HG02852 (cell line): Measurements from ENCODE around the gene RAB8A.
"Not testable (repeated sequence)": the region's sequence is repeated elsewhere in the genome, so short reads cannot be mapped to it uniquely, and the experiment has no call there.

Source experiments
- ATAC-seq: cut with Tn5 transposase; IDR thresholded peaks from one replicate; pipeline ENCODE4 v1.9.1; 2021; ENCODE audit warnings: mild to moderate bottlenecking, moderate library complexity; ENCODE audit not compliant: unreplicated experiment

RAB8A gene

GRCh38 chr19:16167055-16167454, 55.4 kb downstream of the RAB8A start:
- ATAC-seq = no peak

DNA sequence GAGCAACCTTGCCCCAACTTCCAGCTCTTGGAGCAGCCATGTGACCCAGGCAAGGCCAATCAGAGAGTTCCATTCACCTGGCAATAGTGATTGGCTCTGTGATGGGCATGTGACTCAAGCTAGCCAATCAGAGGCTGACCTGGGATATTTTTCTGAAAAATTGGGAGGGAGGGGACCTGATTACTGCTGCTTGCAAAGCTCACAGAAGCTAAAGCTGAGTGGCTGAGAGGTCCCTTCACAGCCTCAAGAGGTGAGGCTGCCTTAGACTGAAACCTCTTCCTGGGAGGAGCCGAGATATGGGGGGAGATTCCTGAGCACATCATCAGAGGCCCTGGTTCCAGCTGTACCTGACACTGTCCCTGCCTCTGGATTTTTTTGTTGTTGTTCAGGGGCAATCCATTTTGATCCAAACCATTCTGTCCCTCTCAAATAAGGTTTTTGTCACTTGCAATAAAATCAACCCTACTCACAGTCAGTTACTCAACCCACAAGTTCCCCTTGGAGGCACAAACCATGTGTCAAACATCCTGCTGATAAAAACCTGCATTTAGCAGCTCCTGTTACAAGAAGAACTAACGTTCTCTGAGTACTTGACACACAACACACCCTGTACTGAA, 56.9 kb downstream of the RAB8A start:
- no peak for ATAC-seq

- ATAC-seq = no peak
These were observed 58.4 kb downstream of the RAB8A start for GRCh38 chr19:16170134-16170533.

DNA sequence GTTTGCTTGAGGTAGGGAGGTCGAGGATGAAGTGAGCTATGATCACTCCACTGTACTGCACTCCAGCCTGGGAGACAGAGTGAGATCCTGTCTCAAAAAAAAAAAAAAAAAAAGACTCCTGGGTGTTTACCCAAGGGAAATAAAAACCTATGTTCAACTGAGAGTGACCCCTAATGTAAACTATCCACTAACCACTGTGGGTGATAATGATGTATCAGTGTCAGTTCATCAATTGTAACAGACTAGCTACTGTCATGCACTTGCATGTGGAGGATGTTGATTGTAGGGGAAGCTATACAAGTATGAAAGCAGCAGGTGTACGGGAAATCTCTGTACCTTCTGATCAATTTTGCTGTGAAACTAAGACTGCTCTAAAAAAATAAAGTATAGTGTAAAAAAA, 64.3 kb downstream of the RAB8A start:
- no peak for ATAC-seq

- not testable (repeated sequence) for ATAC-seq
These were observed 67.2 kb downstream of the RAB8A start for GRCh38 chr19:16178866-16179265.

DNA sequence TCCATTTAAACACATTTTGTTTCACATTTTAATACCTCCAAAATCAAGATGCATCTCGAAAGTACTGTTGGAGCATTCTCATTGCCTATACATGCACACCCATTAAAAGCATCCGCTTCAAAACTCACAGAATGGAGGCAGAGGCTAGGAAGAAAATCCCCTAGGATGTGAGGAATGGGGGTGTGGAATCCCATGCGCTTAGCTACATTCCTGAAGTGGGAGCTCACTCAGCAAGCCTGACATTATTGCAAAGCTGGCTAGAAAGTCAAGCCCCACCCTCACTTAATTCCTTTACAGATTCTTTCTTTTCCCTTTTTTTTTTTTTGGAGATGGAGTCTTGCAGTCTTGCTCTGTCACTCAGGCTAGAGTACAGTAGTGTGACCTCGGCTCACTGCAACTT, 68.9 kb downstream of the RAB8A start:
- ATAC-seq = no peak
